ENCODE data around the gene ANXA6. TPM values are rescaled to one million over a fixed set of nuclear protein-coding genes. Genes with fewer than 3 reads are reported as not detected.

ANXA6 gene
- total and polyA plus RNA-seq, 10 of the 15 experiments (the other 5 are each of a cell fraction or from before 2014, with no cell fraction given) = 44.0 to 571 (median 465) TPM

DNA sequence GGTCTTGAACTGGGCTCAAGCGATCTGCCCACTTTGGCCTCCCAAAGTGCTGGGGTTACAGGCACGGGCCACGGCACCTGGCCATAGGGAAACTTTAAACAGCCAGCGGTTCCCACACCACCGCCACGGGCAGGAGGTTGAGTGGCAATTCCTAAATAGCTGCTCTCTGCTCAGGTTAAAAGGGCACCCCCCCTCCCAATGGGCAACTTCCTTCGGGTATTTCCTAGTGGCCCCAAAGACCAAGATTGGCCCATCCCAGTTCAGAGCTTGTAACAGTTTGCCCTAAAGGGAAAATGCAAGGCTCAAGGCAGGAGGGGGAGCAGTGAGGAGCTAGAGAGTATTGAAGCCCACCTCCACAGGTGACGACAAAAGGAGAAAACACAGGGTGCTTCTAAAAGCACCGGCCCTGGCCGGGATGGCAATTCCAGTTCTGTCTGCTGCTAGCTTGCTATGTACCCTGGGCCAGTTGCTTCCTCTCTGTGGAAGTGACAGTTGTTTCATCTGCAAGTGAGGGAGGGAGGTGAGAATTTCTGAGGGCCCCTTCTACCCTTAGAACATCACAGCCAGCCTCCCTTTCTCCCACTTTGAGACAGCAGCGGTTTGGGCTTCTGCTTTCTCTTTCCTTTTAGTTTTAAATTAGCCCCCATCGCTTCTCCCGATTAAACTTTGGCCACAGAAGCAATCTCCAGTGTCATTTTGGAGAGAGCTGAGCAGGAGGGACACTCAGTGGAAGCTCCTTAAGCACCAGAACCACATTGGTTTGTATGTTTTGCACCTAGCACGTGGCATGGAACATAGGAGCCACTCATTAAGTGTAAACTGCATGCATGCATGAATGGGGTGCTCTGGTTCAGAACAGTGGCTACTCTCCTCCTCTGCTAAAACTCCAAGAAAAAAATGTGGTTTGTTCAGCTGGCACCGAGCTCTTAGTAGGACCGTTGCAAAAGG is 59.5 kb downstream of the ANXA6 start (continued):
- TF ChIP-seq BCL11A (IDR thresholded peaks at IDR 0.05; ENCODE audit: low read depth, low read length) (peak; percentile 62; the same call in 1 of the 2 replicates), POU2F2 (IDR thresholded peaks at IDR 0.05; ENCODE audit: borderline replicate concordance, low read depth, low read length) (no peak; the same call in 1 of the 3 replicates), BCLAF1 (IDR thresholded peaks at IDR 0.05) (no peak), SPI1 (IDR thresholded peaks at IDR 0.05; ENCODE audit: borderline replicate concordance, insufficient read depth, low read depth, low read length) (peak; percentile 70), CUX1 (IDR thresholded peaks at IDR 0.05; ENCODE audit: insufficient replicate concordance, low read depth, low read length) (no peak), RELA (IDR thresholded peaks at IDR 0.05; ENCODE audit: borderline replicate concordance, partially characterized antibody) (no peak), MEF2B (IDR thresholded peaks at IDR 0.05; ENCODE audit: partially characterized antibody, poor library complexity, severe bottlenecking) (peak; percentile 16), DPF2 (IDR thresholded peaks at IDR 0.05) (peak; percentile 89), IRF4 (IDR thresholded peaks at IDR 0.05; ENCODE audit: low read depth, low read length) (peak; percentile 76), CBX5 (IDR thresholded peaks at IDR 0.05; ENCODE audit: low read depth) (no peak), KLF5 (IDR thresholded peaks at IDR 0.05; ENCODE audit: partially characterized antibody) (no peak), YY1 (IDR thresholded peaks at IDR 0.05; ENCODE audit: low read depth, low read length) (no peak; the same call in 1 of the 2 replicates), SMAD5 (IDR thresholded peaks at IDR 0.05; ENCODE audit: low read depth) (peak; percentile 13; the same call in 1 of the 2 replicates), CHD2 (IDR thresholded peaks at IDR 0.05; ENCODE audit: borderline replicate concordance, low read depth, low read length) (peak; percentile 59; the same call in 1 of the 2 replicates)
- TF ChIP-seq, protein P1, sequence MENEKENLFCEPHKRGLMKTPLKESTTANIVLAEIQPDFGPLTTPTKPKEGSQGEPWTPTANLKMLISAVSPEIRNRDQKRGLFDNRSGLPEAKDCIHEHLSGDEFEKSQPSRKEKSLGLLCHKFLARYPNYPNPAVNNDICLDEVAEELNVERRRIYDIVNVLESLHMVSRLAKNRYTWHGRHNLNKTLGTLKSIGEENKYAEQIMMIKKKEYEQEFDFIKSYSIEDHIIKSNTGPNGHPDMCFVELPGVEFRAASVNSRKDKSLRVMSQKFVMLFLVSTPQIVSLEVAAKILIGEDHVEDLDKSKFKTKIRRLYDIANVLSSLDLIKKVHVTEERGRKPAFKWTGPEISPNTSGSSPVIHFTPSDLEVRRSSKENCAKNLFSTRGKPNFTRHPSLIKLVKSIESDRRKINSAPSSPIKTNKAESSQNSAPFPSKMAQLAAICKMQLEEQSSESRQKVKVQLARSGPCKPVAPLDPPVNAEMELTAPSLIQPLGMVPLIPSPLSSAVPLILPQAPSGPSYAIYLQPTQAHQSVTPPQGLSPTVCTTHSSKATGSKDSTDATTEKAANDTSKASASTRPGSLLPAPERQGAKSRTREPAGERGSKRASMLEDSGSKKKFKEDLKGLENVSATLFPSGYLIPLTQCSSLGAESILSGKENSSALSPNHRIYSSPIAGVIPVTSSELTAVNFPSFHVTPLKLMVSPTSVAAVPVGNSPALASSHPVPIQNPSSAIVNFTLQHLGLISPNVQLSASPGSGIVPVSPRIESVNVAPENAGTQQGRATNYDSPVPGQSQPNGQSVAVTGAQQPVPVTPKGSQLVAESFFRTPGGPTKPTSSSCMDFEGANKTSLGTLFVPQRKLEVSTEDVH (IDR thresholded peaks at IDR 0.05; ENCODE audit: low read depth, partially characterized antibody) = no peak
- TF ChIP-seq, protein P2, sequence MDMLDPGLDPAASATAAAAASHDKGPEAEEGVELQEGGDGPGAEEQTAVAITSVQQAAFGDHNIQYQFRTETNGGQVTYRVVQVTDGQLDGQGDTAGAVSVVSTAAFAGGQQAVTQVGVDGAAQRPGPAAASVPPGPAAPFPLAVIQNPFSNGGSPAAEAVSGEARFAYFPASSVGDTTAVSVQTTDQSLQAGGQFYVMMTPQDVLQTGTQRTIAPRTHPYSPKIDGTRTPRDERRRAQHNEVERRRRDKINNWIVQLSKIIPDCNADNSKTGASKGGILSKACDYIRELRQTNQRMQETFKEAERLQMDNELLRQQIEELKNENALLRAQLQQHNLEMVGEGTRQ (IDR thresholded peaks at IDR 0.05; ENCODE audit: borderline replicate concordance, low read depth, low read length) = no peak
